GM23338 (cell line): ENCODE data around the gene ADGRG6. TPM values are rescaled to one million over a fixed set of nuclear protein-coding genes. Genes with fewer than 3 reads are reported as not detected.

Source experiments
- ATAC-seq: fragments of 200-7000 bp; cut with Tn5 transposase; 3 replicates; pipeline ENCODE4 v1.9.1; 2020
- DNase-seq: peaks from one replicate; pipeline ENCODE4 v3.0.0-alpha.2; 2015; ENCODE audit warnings: low spot score
- H2AFZ ChIP-seq: fragments of 200-600 bp; sonication (generic); 2 replicates; pipeline ENCODE4 v1.8.0; 2016; ENCODE audit warnings: antibody characterized with exemption, mild to moderate bottlenecking, moderate library complexity
- H3F3A ChIP-seq: fragments of 200-600 bp; sonication (generic); replicated peaks from 2 replicates; pipeline ENCODE4 v1.8.0; 2017; ENCODE audit warnings: antibody characterized with exemption, mixed run types, low read depth
- H3K27ac ChIP-seq: fragments of 200-600 bp; sonication (generic); 2 replicates; pipeline ENCODE4 v1.6.1; 2016; ENCODE audit warnings: low read depth
- H3K27me3 ChIP-seq: fragments of 200-600 bp; sonication (generic); 2 replicates; pipeline ENCODE4 v1.8.0; 2016; ENCODE audit warnings: mild to moderate bottlenecking, mixed run types, moderate library complexity; ENCODE audit not compliant: insufficient read depth
- H3K36me3 ChIP-seq: fragments of 200-600 bp; sonication (generic); 2 replicates; pipeline ENCODE4 v1.8.0; 2016; ENCODE audit warnings: mild to moderate bottlenecking; ENCODE audit not compliant: insufficient read depth
- H3K4me1 ChIP-seq: fragments of 200-600 bp; sonication (generic); 2 replicates; pipeline ENCODE4 v1.8.0; 2016; ENCODE audit warnings: mild to moderate bottlenecking, moderate library complexity; ENCODE audit not compliant: insufficient read depth
- H3K4me2 ChIP-seq: fragments of 200-600 bp; sonication (generic); 2 replicates; pipeline ENCODE4 v1.7.1; 2017; ENCODE audit warnings: mixed run types
- H3K4me3 ChIP-seq: fragments of 200-600 bp; sonication (generic); 2 replicates; pipeline ENCODE4 v1.6.1; 2016; ENCODE audit warnings: mixed run types
- H3K79me2 ChIP-seq: fragments of 200-600 bp; sonication (generic); replicated peaks from 2 replicates; pipeline ENCODE4 v1.8.0; 2017; ENCODE audit warnings: mild to moderate bottlenecking; ENCODE audit not compliant: insufficient read depth
- H3K9me2 ChIP-seq: fragments of 200-600 bp; sonication (generic); 2 replicates; pipeline ENCODE4 v1.8.0; 2017; ENCODE audit not compliant: insufficient read depth
- H4K20me1 ChIP-seq: fragments of 200-600 bp; sonication (generic); replicated peaks from 2 replicates; pipeline ENCODE4 v1.8.0; 2017; ENCODE audit warnings: mild to moderate bottlenecking; ENCODE audit not compliant: insufficient read depth
- H3K27ac Mint-ChIP-seq: 2 replicates; pipeline ENCODE4 v1.8.0; 2020; ENCODE audit warnings: inconsistent platforms, mild to moderate bottlenecking, moderate library complexity, mixed read lengths
- H3K27me3 Mint-ChIP-seq: 3 replicates; pipeline ENCODE4 v1.8.0; 2022; ENCODE audit warnings: low read depth, mild to moderate bottlenecking, moderate library complexity, mixed read lengths, inconsistent platforms; ENCODE audit not compliant: insufficient read depth, poor library complexity
- H3K36me3 Mint-ChIP-seq: 3 replicates; pipeline ENCODE4 v1.8.0; 2021; ENCODE audit warnings: low read depth, mild to moderate bottlenecking, inconsistent platforms, moderate library complexity, mixed read lengths
- H3K4me1 Mint-ChIP-seq: 3 replicates; pipeline ENCODE4 v1.8.0; 2020; ENCODE audit warnings: mild to moderate bottlenecking, inconsistent platforms, mixed read lengths
- H3K4me3 Mint-ChIP-seq: 3 replicates; pipeline ENCODE4 v1.8.0; 2021; ENCODE audit warnings: moderate library complexity, mild to moderate bottlenecking, inconsistent platforms, mixed read lengths
- H3K9me3 Mint-ChIP-seq: 3 replicates; pipeline ENCODE4 v1.8.0; 2020; ENCODE audit warnings: moderate library complexity, mild to moderate bottlenecking, inconsistent platforms, mixed read lengths
- CREB1 ChIP-seq: fragments of 250-450 bp; sonication (Bioruptor Pico); IDR thresholded peaks from 2 replicates; pipeline ENCODE4 v1.5.0; 2020; ENCODE audit warnings: low read depth, mild to moderate bottlenecking, moderate library complexity
- ETS1 ChIP-seq: IDR thresholded peaks from 2 replicates; pipeline ENCODE4 v1.6.1; 2016; ENCODE audit warnings: antibody characterized with exemption
- EZH2 ChIP-seq: fragments of 200-600 bp; sonication (generic); IDR thresholded peaks from one replicate; pipeline ENCODE4 v1.8.0; 2017; ENCODE audit warnings: antibody characterized with exemption, mild to moderate bottlenecking, low read depth; ENCODE audit not compliant: unreplicated experiment
- EZH2phosphoT487 ChIP-seq: fragments of 200-600 bp; sonication (generic); IDR thresholded peaks from one replicate; pipeline ENCODE4 v1.8.1; 2018; ENCODE audit warnings: antibody characterized with exemption; ENCODE audit not compliant: unreplicated experiment
- JUNB ChIP-seq: IDR thresholded peaks from one replicate; pipeline ENCODE4 v1.6.1; 2016; ENCODE audit warnings: antibody characterized with exemption; ENCODE audit not compliant: unreplicated experiment
- NANOG ChIP-seq: IDR thresholded peaks from 2 replicates; pipeline ENCODE4 v1.6.1; 2016; ENCODE audit warnings: antibody characterized with exemption, borderline replicate concordance
- POLR2AphosphoS5 ChIP-seq: IDR thresholded peaks from 2 replicates; pipeline ENCODE4 v1.6.1; 2016; ENCODE audit warnings: antibody characterized with exemption, low read depth
- REST ChIP-seq: IDR thresholded peaks from one replicate; pipeline ENCODE4 v1.6.1; 2018; ENCODE audit warnings: antibody characterized with exemption; ENCODE audit not compliant: unreplicated experiment
- STAT1 ChIP-seq: IDR thresholded peaks from one replicate; pipeline ENCODE4 v1.6.1; 2016; ENCODE audit warnings: antibody characterized with exemption; ENCODE audit not compliant: unreplicated experiment
- ZNF114 ChIP-seq: fragments of 250-450 bp; sonication (Bioruptor Pico); IDR thresholded peaks from 2 replicates; pipeline ENCODE4 v1.5.0; 2020; ENCODE audit warnings: mild to moderate bottlenecking, moderate library complexity
- ZNF331 ChIP-seq: fragments of 250-450 bp; sonication (Bioruptor Pico); IDR thresholded peaks from 2 replicates; pipeline ENCODE4 v1.5.0; 2020; ENCODE audit warnings: low read depth, mild to moderate bottlenecking, moderate library complexity
- polyA plus RNA-seq: library from polyadenylated mRNA; unstranded; fragments of >200 nt; fragmentation: Nextera tagmentation; extraction: Ambion mirVana; gene quantifications from 2 replicates; pipeline ENCODE4 v1.2.1, GENCODE V29; 2016
- total RNA-seq: library from RNA; depleted of rRNA; stranded (reverse); fragments of >200 nt; shearing (Covaris generic); gene quantifications from 2 replicates; pipeline ENCODE4 v1.2.3, GENCODE V29; 2014
- TF ChIP-seq, protein P1 (sequence below): fragments of 250-450 bp; sonication (Bioruptor Pico); IDR thresholded peaks from 2 replicates; pipeline ENCODE4 v1.5.0; 2020; ENCODE audit warnings: mild to moderate bottlenecking, moderate library complexity
- TF ChIP-seq, protein P2 (sequence below), 2 experiments: fragments of 200-600 bp in 1 of 2; sonication (generic) in 1 of 2; conservative IDR thresholded peaks; 2 replicates each; pipeline versions ENCODE4 v1.5.1 to v1.6.1; 2016 to 2017; ENCODE audit warnings: antibody characterized with exemption in 2 of 2, low read depth in 2 of 2, mild to moderate bottlenecking in 2 of 2, moderate library complexity in 1 of 2

Gene ADGRG6
- total and polyA plus RNA-seq, 2 experiments from 2014 or later, result 1.3 to 7.7 TPM

DNA sequence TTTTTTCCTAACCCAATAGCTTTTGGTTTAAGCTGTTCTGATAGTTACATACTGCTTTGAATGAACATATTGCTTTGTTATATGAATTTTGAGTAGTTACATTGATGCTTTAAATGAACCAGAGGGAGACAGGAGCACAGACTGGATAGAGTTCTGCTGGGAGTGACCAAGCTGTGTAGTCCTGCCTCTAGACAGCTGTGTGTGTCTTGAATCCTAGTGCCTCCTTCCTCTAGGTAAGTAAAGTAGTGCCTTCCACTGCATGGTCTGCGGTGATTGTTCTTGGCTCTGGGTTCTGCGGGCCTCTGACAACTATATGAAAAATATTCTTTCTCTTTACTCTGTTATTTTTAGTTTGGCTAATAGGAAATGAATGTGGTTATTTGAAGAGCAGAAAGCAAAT is 46.0 kb upstream of the ADGRG6 start:
- no peak overlapping the region for H3K4me3 Mint-ChIP-seq
- H3K27me3 Mint-ChIP-seq, result peaks cover 1% of the 10 kb centered on the region
- Histone ChIP-seq H4K20me1 (no peaks in the 10 kb centered on the region), H3K9me2 (0 out of 2 replicates have a peak, but pooled peaks cover 3% of the 10 kb centered on the region), H3K4me2 (no peak overlapping the region), H3F3A (no peaks in the 10 kb centered on the region), H3K27me3 (no peaks in the 10 kb centered on the region), H3K79me2 (no peaks in the 10 kb centered on the region), H3K4me1 (no peaks in the 10 kb centered on the region), H2AFZ (no peak overlapping the region), H3K4me3 (no peak overlapping the region), H3K36me3 (no peaks in the 10 kb centered on the region), H3K27ac (no peak overlapping the region)
- H3K27ac Mint-ChIP-seq, result no peak overlapping the region
- H3K4me1 Mint-ChIP-seq, result no peaks in the 10 kb centered on the region
- DNase-seq (no peak), ATAC-seq (no peak)
- no peaks in the 10 kb centered on the region for H3K9me3 Mint-ChIP-seq
- no peaks in the 10 kb centered on the region for H3K36me3 Mint-ChIP-seq
- TF ChIP-seq NANOG (no peak), STAT1 (no peak), JUNB (no peak), ZNF331 (CRISPR knock-in tag) (no peak), EZH2 (no peak), EZH2phosphoT487 (no peak), REST (no peak), ZNF114 (no peak), CREB1 (CRISPR knock-in tag) (no peak), POLR2AphosphoS5 (no peak), ETS1 (no peak)
- TF ChIP-seq, protein P1, sequence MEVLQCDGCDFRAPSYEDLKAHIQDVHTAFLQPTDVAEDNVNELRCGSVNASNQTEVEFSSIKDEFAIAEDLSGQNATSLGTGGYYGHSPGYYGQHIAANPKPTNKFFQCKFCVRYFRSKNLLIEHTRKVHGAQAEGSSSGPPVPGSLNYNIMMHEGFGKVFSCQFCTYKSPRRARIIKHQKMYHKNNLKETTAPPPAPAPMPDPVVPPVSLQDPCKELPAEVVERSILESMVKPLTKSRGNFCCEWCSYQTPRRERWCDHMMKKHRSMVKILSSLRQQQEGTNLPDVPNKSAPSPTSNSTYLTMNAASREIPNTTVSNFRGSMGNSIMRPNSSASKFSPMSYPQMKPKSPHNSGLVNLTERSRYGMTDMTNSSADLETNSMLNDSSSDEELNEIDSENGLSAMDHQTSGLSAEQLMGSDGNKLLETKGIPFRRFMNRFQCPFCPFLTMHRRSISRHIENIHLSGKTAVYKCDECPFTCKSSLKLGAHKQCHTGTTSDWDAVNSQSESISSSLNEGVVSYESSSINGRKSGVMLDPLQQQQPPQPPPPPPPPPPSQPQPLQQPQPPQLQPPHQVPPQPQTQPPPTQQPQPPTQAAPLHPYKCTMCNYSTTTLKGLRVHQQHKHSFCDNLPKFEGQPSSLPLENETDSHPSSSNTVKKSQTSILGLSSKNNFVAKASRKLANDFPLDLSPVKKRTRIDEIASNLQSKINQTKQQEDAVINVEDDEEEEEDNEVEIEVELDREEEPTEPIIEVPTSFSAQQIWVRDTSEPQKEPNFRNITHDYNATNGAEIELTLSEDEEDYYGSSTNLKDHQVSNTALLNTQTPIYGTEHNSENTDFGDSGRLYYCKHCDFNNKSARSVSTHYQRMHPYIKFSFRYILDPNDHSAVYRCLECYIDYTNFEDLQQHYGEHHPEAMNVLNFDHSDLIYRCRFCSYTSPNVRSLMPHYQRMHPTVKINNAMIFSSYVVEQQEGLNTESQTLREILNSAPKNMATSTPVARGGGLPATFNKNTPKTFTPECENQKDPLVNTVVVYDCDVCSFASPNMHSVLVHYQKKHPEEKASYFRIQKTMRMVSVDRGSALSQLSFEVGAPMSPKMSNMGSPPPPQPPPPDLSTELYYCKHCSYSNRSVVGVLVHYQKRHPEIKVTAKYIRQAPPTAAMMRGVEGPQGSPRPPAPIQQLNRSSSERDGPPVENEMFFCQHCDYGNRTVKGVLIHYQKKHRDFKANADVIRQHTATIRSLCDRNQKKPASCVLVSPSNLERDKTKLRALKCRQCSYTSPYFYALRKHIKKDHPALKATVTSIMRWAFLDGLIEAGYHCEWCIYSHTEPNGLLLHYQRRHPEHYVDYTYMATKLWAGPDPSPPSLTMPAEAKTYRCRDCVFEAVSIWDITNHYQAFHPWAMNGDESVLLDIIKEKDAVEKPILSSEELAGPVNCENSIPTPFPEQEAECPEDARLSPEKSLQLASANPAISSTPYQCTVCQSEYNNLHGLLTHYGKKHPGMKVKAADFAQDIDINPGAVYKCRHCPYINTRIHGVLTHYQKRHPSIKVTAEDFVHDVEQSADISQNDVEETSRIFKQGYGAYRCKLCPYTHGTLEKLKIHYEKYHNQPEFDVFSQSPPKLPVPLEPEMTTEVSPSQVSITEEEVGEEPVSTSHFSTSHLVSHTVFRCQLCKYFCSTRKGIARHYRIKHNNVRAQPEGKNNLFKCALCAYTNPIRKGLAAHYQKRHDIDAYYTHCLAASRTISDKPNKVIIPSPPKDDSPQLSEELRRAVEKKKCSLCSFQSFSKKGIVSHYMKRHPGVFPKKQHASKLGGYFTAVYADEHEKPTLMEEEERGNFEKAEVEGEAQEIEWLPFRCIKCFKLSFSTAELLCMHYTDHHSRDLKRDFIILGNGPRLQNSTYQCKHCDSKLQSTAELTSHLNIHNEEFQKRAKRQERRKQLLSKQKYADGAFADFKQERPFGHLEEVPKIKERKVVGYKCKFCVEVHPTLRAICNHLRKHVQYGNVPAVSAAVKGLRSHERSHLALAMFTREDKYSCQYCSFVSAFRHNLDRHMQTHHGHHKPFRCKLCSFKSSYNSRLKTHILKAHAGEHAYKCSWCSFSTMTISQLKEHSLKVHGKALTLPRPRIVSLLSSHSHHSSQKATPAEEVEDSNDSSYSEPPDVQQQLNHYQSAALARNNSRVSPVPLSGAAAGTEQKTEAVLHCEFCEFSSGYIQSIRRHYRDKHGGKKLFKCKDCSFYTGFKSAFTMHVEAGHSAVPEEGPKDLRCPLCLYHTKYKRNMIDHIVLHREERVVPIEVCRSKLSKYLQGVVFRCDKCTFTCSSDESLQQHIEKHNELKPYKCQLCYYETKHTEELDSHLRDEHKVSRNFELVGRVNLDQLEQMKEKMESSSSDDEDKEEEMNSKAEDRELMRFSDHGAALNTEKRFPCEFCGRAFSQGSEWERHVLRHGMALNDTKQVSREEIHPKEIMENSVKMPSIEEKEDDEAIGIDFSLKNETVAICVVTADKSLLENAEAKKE (CRISPR knock-in tag), result no peak
- TF ChIP-seq, protein P2, sequence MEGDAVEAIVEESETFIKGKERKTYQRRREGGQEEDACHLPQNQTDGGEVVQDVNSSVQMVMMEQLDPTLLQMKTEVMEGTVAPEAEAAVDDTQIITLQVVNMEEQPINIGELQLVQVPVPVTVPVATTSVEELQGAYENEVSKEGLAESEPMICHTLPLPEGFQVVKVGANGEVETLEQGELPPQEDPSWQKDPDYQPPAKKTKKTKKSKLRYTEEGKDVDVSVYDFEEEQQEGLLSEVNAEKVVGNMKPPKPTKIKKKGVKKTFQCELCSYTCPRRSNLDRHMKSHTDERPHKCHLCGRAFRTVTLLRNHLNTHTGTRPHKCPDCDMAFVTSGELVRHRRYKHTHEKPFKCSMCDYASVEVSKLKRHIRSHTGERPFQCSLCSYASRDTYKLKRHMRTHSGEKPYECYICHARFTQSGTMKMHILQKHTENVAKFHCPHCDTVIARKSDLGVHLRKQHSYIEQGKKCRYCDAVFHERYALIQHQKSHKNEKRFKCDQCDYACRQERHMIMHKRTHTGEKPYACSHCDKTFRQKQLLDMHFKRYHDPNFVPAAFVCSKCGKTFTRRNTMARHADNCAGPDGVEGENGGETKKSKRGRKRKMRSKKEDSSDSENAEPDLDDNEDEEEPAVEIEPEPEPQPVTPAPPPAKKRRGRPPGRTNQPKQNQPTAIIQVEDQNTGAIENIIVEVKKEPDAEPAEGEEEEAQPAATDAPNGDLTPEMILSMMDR (conservative IDR thresholded peaks at IDR 0.05; ENCODE audit: low read depth in 2 of 2), result no peak
